ENCODE results near the gene GALNT17. TPM values are rescaled to one million over a fixed set of nuclear protein-coding genes. Genes with fewer than 3 reads are reported as not detected.

Gene GALNT17
- total RNA-seq, 1 experiment from 2014 or later: not detected

GRCh38 chr7:71739520-71740173 lies 607.7 kb downstream of the GALNT17 start:
- H3K36me3 ChIP-seq (ENCODE audit: insufficient read depth, low read length, poor library complexity, severe bottlenecking): no peaks in the 10 kb centered on the region
- POLR2A ChIA-PET (ENCODE audit: low non-redundant PET): no interaction called here
- DNase-seq (ENCODE audit: low spot score): no peak
- H3K27ac ChIP-seq (ENCODE audit: low read depth, low read length, poor library complexity, severe bottlenecking): no peak overlapping the region
- BruUV-seq (replicated peaks): no TSS peak
- no peaks in the 10 kb centered on the region for H3K4me1 ChIP-seq (ENCODE audit: insufficient read depth, low read length, poor library complexity, severe bottlenecking)
- intact Hi-C loops (cut with micrococcal nuclease; ENCODE audit: unreplicated experiment): no loop called here
- H3K27me3 ChIP-seq (replicated peaks; ENCODE audit: insufficient read depth, low read depth, low read length, poor library complexity): no peaks in the 10 kb centered on the region
- no peak overlapping the region for H3K4me3 ChIP-seq (ENCODE audit: low read depth, low read length, poor library complexity, severe bottlenecking)
- CTCF ChIA-PET: no interaction called here
- TF ChIP-seq EZH2 (IDR thresholded peaks at IDR 0.05; ENCODE audit: borderline replicate concordance, low read depth, low read length, poor library complexity, severe bottlenecking): no peak
- TF ChIP-seq, protein P1, sequence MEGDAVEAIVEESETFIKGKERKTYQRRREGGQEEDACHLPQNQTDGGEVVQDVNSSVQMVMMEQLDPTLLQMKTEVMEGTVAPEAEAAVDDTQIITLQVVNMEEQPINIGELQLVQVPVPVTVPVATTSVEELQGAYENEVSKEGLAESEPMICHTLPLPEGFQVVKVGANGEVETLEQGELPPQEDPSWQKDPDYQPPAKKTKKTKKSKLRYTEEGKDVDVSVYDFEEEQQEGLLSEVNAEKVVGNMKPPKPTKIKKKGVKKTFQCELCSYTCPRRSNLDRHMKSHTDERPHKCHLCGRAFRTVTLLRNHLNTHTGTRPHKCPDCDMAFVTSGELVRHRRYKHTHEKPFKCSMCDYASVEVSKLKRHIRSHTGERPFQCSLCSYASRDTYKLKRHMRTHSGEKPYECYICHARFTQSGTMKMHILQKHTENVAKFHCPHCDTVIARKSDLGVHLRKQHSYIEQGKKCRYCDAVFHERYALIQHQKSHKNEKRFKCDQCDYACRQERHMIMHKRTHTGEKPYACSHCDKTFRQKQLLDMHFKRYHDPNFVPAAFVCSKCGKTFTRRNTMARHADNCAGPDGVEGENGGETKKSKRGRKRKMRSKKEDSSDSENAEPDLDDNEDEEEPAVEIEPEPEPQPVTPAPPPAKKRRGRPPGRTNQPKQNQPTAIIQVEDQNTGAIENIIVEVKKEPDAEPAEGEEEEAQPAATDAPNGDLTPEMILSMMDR (conservative IDR thresholded peaks at IDR 0.05; ENCODE audit: low read depth, low read length): no peak
- H3K9me3 ChIP-seq (ENCODE audit: low read depth, low read length, poor library complexity, severe bottlenecking): no peaks in the 10 kb centered on the region

GRCh38 chr7:71740174-71740560 lies 608.2 kb downstream of the GALNT17 start:
- POLR2A ChIA-PET (ENCODE audit: low non-redundant PET): no interaction called here

GRCh38 chr7:71746006-71746405 lies 614.1 kb downstream of the GALNT17 start:
- intact Hi-C loops (cut with micrococcal nuclease; ENCODE audit: unreplicated experiment): no loop called here
- Histone ChIP-seq H3K4me3 (ENCODE audit: low read depth, low read length, poor library complexity, severe bottlenecking) (no peak overlapping the region), H3K36me3 (ENCODE audit: insufficient read depth, low read length, poor library complexity, severe bottlenecking) (no peaks in the 10 kb centered on the region), H3K4me1 (ENCODE audit: insufficient read depth, low read length, poor library complexity, severe bottlenecking) (no peaks in the 10 kb centered on the region), H3K27me3 (replicated peaks; ENCODE audit: insufficient read depth, low read depth, low read length, poor library complexity) (no peaks in the 10 kb centered on the region), H3K9me3 (ENCODE audit: low read depth, low read length, poor library complexity, severe bottlenecking) (no peaks in the 10 kb centered on the region), H3K27ac (ENCODE audit: low read depth, low read length, poor library complexity, severe bottlenecking) (no peak overlapping the region)
- CTCF ChIA-PET: no interaction called here
- no TSS peak for BruUV-seq (replicated peaks)
- no peak for DNase-seq (ENCODE audit: low spot score)
- POLR2A ChIA-PET (ENCODE audit: low non-redundant PET): no interaction called here
- no peak for TF ChIP-seq EZH2 (IDR thresholded peaks at IDR 0.05; ENCODE audit: borderline replicate concordance, low read depth, low read length, poor library complexity, severe bottlenecking)
- TF ChIP-seq, protein P1 (conservative IDR thresholded peaks at IDR 0.05; ENCODE audit: low read depth, low read length): no peak

More at GRCh38 chr7:71740174-71740560, 608.2 kb downstream of the GALNT17 start:
- no peak for TF ChIP-seq EZH2 (IDR thresholded peaks at IDR 0.05; ENCODE audit: borderline replicate concordance, low read depth, low read length, poor library complexity, severe bottlenecking)
- TF ChIP-seq, protein P1 (conservative IDR thresholded peaks at IDR 0.05; ENCODE audit: low read depth, low read length): no peak
- CTCF ChIA-PET: no interaction called here
- intact Hi-C loops (cut with micrococcal nuclease; ENCODE audit: unreplicated experiment): no loop called here
- Histone ChIP-seq H3K36me3 (ENCODE audit: insufficient read depth, low read length, poor library complexity, severe bottlenecking) (no peaks in the 10 kb centered on the region), H3K27me3 (replicated peaks; ENCODE audit: insufficient read depth, low read depth, low read length, poor library complexity) (no peaks in the 10 kb centered on the region), H3K27ac (ENCODE audit: low read depth, low read length, poor library complexity, severe bottlenecking) (no peak overlapping the region), H3K9me3 (ENCODE audit: low read depth, low read length, poor library complexity, severe bottlenecking) (no peaks in the 10 kb centered on the region), H3K4me3 (ENCODE audit: low read depth, low read length, poor library complexity, severe bottlenecking) (no peak overlapping the region), H3K4me1 (ENCODE audit: insufficient read depth, low read length, poor library complexity, severe bottlenecking) (no peaks in the 10 kb centered on the region)
- no TSS peak for BruUV-seq (replicated peaks)
- no peak for DNase-seq (ENCODE audit: low spot score)

Data from A673 (cell line).